OCI-LY7 (cell line): ENCODE data around the gene MYMX. TPM values are rescaled to one million over a fixed set of nuclear protein-coding genes. Genes with fewer than 3 reads are reported as not detected.

Experiments
- BruUV-seq: library from RNA; stranded (reverse); fragments of 400-500 nt; replicated peaks from 2 replicates; lab custom pipeline; 2021; lab: Mats Ljungman, UMichigan
- CTCF ChIA-PET: fragments of 300-600 bp; sonication (Branson Sonifier 250); formaldehyde crosslinking; loops from one replicate; lab custom pipeline; 2022; ENCODE audit warnings: antibody characterized with exemption; ENCODE audit not compliant: unreplicated experiment; lab: Charles Lee
- POLR2A ChIA-PET: fragments of 300-600 bp; sonication (Branson Sonifier 250); formaldehyde crosslinking; loops from one replicate; lab custom pipeline; 2022; ENCODE audit warnings: antibody characterized with exemption; lab: Charles Lee
- DNase-seq: peaks from one replicate; pipeline ENCODE4 v3.0.0-alpha.2; 2015; ENCODE audit warnings: low spot score
- H2AFZ ChIP-seq: fragments of 200-600 bp; sonication (generic), shearing (Covaris generic); 2 replicates; pipeline ENCODE4 v1.6.1; 2014; ENCODE audit warnings: mild to moderate bottlenecking, antibody characterized with exemption, low read length, moderate library complexity
- H3K27ac ChIP-seq: fragments of 200-600 bp; sonication (generic); 2 replicates; pipeline ENCODE4 v1.5.1; 2014; ENCODE audit warnings: mixed run types, low read depth, mild to moderate bottlenecking, moderate library complexity, low read length, inconsistent platforms; ENCODE audit not compliant: poor library complexity, severe bottlenecking
- H3K36me3 ChIP-seq: fragments of 200-600 bp; sonication (generic); 2 replicates; pipeline ENCODE4 v1.6.1; 2014; ENCODE audit warnings: mild to moderate bottlenecking, antibody characterized with exemption, low read length, moderate library complexity, mixed read lengths; ENCODE audit not compliant: insufficient read depth
- H3K4me1 ChIP-seq: fragments of 200-600 bp; sonication (generic); 2 replicates; pipeline ENCODE4 v1.5.1; 2014; ENCODE audit warnings: mild to moderate bottlenecking, low read length; ENCODE audit not compliant: insufficient read depth, poor library complexity, severe bottlenecking
- H3K4me2 ChIP-seq: fragments of 200-600 bp; sonication (generic); 2 replicates; pipeline ENCODE4 v1.6.1; 2014; ENCODE audit warnings: mild to moderate bottlenecking, low read length
- H3K4me3 ChIP-seq: fragments of 200-600 bp; sonication (generic); 2 replicates; pipeline ENCODE4 v1.5.1; 2014; ENCODE audit warnings: mild to moderate bottlenecking, low read depth, low read length; ENCODE audit not compliant: poor library complexity, severe bottlenecking
- H3K79me2 ChIP-seq: fragments of 200-600 bp; sonication (generic); 2 replicates; pipeline ENCODE4 v1.6.1; 2016; ENCODE audit warnings: low read depth, mild to moderate bottlenecking, low read length, moderate library complexity, mixed read lengths; ENCODE audit not compliant: insufficient read depth
- H3K9me2 ChIP-seq: fragments of 200-600 bp; sonication (generic); 2 replicates; pipeline ENCODE4 v1.6.1; 2016; ENCODE audit warnings: mild to moderate bottlenecking, low read length, mixed read lengths; ENCODE audit not compliant: insufficient read depth
- H3K9me3 ChIP-seq: fragments of 200-600 bp; sonication (generic); 2 replicates; pipeline ENCODE4 v1.6.1; 2014; ENCODE audit warnings: mild to moderate bottlenecking, mixed run types, low read length, mixed read lengths
- H4K20me1 ChIP-seq: fragments of 200-600 bp; sonication (generic); 2 replicates; pipeline ENCODE4 v1.6.1; 2014; ENCODE audit warnings: mild to moderate bottlenecking, antibody characterized with exemption, low read length, moderate library complexity, mixed read lengths; ENCODE audit not compliant: insufficient read depth
- CTCF ChIP-seq: fragments of 200-600 bp; sonication (generic); conservative IDR thresholded peaks from 2 replicates; pipeline ENCODE4 v1.5.1; 2014; ENCODE audit warnings: mild to moderate bottlenecking, antibody characterized with exemption, low read length, moderate library complexity, mixed read lengths
- EZH2phosphoT487 ChIP-seq: fragments of 200-600 bp; sonication (generic); IDR thresholded peaks from 2 replicates; pipeline ENCODE4 v1.6.1; 2018; ENCODE audit warnings: low read depth, borderline replicate concordance, mild to moderate bottlenecking, mixed run types, antibody characterized with exemption, low read length, moderate library complexity, mixed read lengths
- intact Hi-C: fragments of 100-400 bp; cut with micrococcal nuclease; formaldehyde crosslinking; loops from one replicate; pipeline ENCODE4 v1.10.0; 2022; ENCODE audit not compliant: unreplicated experiment
- total RNA-seq, 2 experiments: library from RNA; depleted of rRNA in 1 of 2; stranded (reverse); fragments of >200 nt in 1 of 2; shearing (Covaris generic) in 1 of 2; gene quantifications; 2 replicates each; pipeline ENCODE4 v1.2.3, GENCODE V29; 2014 to 2022

Gene MYMX
- total RNA-seq, 2 experiments from 2014 or later, result not detected

- POLR2A ChIA-PET, result interaction anchor here (0.6 to 0.7 kb wide), 2 partner anchors 26 to 70 kb away, joined by 3 read pairs; no protein-coding TSS in a partner anchor
- no peak for DNase-seq
- Histone ChIP-seq H3K79me2 (no peaks in the 10 kb centered on the region), H3K9me3 (no peaks in the 10 kb centered on the region), H3K4me3 (no peak overlapping the region), H3K4me2 (no peak overlapping the region), H3K9me2 (no peaks in the 10 kb centered on the region), H3K4me1 (no peaks in the 10 kb centered on the region), H3K36me3 (no peaks in the 10 kb centered on the region), H3K27ac (no peak overlapping the region), H4K20me1 (no peaks in the 10 kb centered on the region), H2AFZ (no peak overlapping the region)
- CTCF ChIA-PET, result no interaction called here
- TF ChIP-seq CTCF (no peak), EZH2phosphoT487 (no peak)
- no TSS peak for BruUV-seq
- intact Hi-C loops, result no loop called here
These were observed 18.0 kb upstream of the MYMX start for GRCh38 chr6:44198684-44199083.

- TF ChIP-seq EZH2phosphoT487, result no peak
- no peak for TF ChIP-seq CTCF
- POLR2A ChIA-PET, result interaction anchor here (1.1 kb wide), 1 partner anchor 12 kb away, joined by 3 read pairs; no protein-coding TSS in a partner anchor
- Histone ChIP-seq H4K20me1 (no peaks in the 10 kb centered on the region), H2AFZ (no peak overlapping the region), H3K4me3 (no peak overlapping the region), H3K27ac (no peak overlapping the region), H3K79me2 (no peaks in the 10 kb centered on the region), H3K36me3 (no peaks in the 10 kb centered on the region), H3K4me1 (no peaks in the 10 kb centered on the region), H3K9me3 (no peaks in the 10 kb centered on the region), H3K9me2 (no peaks in the 10 kb centered on the region), H3K4me2 (no peak overlapping the region)
- BruUV-seq, result no TSS peak
- CTCF ChIA-PET, result no interaction called here
- no peak for DNase-seq
- intact Hi-C loops, result no loop called here
These were observed 16.8 kb upstream of the MYMX start for GRCh38 chr6:44199883-44200282.

- H3K9me2 ChIP-seq, result no peaks in the 10 kb centered on the region
- H4K20me1 ChIP-seq, result no peaks in the 10 kb centered on the region
- H3K4me3 ChIP-seq, result no peak overlapping the region
- ChIA-PET POLR2A (no interaction called here), CTCF (no interaction called here)
- no peak overlapping the region for H3K4me2 ChIP-seq
- H3K4me1 ChIP-seq, result peaks cover under 1% of the 10 kb centered on the region
- no peak overlapping the region for H2AFZ ChIP-seq
- H3K79me2 ChIP-seq, result no peaks in the 10 kb centered on the region
- no TSS peak for BruUV-seq
- H3K9me3 ChIP-seq, result no peaks in the 10 kb centered on the region
- no peaks in the 10 kb centered on the region for H3K36me3 ChIP-seq
- no peak for DNase-seq
- intact Hi-C loops, result no loop called here
- no peak overlapping the region for H3K27ac ChIP-seq
- no peak for TF ChIP-seq EZH2phosphoT487
- no peak for TF ChIP-seq CTCF
These were observed 15.5 kb upstream of the MYMX start for GRCh38 chr6:44201200-44201599.
